Right renal pelvis (tissue), 4 donors: ENCODE measurements around the gene LEFTY2. TPM values are rescaled to one million over a fixed set of nuclear protein-coding genes. Genes with fewer than 3 reads are reported as not detected.
A peak's percentile ranks its signal among the peaks of the same experiment; 100 is the strongest.
"Not testable (repeated sequence)": the region's sequence is repeated elsewhere in the genome, so short reads cannot be mapped to it uniquely, and the experiment has no call there.

Experiments
- DNase-seq, 4 donors: peaks; one replicate each; pipeline ENCODE4 v3.0.0-alpha.2; 2013; ENCODE audit warnings: low read depth in 4 of 4, low spot score in 3 of 4, missing footprints in 1 of 4
- polyA plus RNA-seq, 4 donors: library from polyadenylated mRNA; unstranded; fragments of 120-200 nt; gene quantifications; one replicate each; pipeline ENCODE4 v1.2.1, GENCODE V29; 2013; ENCODE audit not compliant: insufficient read length in 4 of 4

LEFTY2 gene, protein sequence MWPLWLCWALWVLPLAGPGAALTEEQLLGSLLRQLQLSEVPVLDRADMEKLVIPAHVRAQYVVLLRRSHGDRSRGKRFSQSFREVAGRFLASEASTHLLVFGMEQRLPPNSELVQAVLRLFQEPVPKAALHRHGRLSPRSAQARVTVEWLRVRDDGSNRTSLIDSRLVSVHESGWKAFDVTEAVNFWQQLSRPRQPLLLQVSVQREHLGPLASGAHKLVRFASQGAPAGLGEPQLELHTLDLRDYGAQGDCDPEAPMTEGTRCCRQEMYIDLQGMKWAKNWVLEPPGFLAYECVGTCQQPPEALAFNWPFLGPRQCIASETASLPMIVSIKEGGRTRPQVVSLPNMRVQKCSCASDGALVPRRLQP
- polyA plus RNA-seq, result 1 to 10 TPM in 3 of 4 donors, under 1 TPM in 1; 0.91 to 2.2 (median 1.4) TPM

DNA sequence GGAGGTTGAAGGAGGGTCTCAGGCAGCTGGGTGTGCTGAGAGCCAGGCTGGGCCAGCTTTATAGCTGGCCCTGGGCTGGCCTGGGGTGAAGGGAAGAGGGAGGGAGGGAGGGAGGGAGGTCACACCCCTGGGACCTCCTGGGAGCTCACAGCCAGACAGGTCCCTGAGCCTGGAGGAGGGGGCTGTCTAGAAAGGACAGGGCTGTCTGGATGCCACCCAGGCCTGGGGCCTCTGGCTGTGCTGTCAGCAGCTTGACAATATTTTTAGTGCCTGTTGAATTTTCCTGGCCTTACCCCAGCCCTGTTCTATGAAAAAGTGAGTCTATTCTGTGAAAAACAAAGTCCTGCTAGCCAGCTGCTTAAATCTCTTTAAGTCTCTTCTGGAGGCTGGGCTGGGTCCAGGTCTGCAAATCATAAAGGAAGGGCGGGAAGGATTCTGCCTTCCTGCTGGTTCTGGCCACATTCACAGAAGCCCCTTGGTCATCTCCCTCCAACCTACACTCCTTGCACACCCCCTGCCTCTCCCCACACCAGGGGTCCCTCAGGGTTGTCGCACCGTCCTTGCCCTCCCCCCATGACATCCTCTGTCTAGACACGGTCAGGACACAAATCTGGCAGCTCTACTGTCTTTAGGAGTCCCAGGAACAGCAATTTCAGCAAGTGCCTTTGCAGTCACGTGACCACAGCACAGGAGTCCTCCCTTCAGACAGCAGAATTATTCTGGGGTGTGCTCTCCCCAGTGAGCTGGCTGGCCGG lies at the start of gene LEFTY2:
TSS of gene LEFTY2 (minus strand) at position 34 of the 755 bp plus-strand sequence. CDS start 80 bp downstream, outside the sequence.
- no peak for DNase-seq

DNA sequence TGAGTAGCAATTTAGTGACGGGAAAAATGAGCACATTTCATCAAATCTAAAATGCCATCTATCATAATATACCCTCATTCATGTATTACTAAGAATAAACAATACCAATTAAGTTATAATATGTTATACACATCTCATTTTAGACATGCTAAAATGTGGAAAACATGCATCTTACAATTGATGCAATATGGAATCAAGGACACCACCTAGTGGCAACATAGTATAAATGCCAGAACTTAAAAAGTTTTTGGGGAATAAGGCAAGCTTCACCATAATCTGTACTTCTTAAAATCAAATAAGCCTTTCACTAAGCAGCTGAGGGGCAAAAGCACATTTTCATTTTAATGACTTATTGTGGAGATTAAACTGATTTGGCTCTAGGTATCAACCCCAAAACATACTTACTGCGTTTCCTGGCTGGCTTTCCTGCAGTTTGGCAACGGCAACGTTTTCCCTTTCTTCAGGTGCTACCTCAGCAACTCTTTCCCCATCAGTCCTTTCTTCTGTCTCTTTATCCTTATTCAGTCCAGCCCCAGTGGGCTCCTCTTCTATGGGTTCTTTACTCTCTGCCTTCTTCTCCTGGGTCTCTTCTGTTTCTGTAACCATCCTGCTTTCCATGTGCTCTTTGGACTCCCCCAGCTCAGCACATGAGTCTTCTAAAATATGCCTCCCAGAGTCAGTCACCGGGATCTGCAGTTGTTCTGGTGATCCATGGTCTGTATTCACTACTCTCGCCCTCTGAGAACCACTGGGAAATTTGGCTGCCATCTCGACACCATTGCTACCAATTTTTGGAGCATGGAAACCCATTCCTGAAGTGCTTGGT lies 46.7 kb upstream of the LEFTY2 start:
- no peak for DNase-seq

DNA sequence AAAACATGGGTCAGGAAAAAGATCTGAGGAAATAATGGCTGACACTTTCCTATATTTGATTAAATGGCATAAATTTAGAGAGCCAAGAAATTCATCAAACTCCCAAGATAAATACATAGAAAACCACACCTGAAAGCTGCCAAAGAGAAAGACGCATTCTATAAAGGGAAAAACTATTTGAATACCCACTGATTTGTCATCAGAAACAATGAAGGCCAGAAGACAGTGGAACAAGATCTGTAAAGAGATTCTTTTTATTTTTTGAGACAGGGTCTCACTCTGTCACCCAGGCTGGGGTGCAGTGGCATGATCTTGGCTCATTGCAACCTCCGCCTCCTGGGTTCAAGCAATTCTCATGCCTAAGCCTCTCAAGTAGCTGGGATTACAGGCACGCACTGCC lies 40.7 kb upstream of the LEFTY2 start:
- DNase-seq, result no peak

DNA sequence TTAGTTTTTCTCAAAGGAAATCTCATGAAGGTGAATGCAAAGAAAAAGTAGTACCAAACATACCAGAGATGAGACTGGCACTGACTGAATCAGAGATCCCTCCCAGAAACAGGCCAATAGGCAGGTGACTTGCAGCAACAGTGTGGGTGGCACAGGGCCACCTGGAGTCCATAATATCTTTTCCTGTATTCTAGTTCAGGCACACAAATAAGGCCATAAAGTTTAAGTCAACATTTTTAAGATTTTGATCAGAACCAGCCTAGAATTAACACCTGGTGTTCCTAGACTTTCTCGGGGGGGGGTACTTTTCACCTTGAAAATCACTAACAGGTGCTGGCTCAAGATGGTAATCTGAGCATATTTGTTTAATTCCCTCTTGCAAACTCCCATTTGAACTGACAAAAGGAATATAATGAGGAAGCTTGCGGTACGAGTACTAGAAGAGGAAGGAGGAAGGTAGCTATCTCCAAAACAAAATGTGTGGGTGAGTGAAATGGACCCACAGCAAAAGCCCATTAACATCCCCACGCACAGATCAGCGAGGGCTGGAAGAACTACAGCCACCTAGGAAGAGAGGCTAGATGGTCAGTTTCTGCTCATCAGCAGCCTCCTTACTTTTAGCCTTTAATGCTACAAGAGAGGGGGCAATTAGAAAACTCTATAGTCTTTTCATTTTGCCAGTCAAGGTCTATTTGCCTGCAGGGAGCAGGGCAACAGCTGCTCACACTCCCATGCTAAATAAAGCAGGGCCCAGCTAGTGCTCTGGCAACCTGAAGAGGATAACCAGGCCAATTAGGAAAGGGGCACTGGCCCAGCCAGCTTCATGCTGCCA lies 39.2 kb upstream of the LEFTY2 start:
- DNase-seq, result no peak

DNA sequence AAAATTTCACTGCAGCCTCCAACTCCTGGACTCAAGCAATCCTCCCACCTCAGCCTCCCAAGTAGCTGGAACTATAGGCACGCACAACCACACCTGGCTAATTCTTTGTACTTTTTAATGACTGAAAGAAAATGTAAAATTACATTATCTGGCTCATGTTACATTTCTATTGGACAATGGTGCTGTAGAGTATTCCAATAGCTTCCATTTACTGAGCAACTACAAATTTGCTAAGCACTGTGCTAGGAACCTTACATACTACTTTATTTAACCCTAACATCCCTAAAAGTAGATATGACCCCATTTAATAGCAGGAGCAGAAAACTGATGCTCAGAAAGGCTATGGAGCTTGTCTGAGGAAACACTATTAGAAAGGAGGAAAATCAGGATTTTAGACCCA lies 38.4 kb upstream of the LEFTY2 start:
- DNase-seq, result no peak

DNA sequence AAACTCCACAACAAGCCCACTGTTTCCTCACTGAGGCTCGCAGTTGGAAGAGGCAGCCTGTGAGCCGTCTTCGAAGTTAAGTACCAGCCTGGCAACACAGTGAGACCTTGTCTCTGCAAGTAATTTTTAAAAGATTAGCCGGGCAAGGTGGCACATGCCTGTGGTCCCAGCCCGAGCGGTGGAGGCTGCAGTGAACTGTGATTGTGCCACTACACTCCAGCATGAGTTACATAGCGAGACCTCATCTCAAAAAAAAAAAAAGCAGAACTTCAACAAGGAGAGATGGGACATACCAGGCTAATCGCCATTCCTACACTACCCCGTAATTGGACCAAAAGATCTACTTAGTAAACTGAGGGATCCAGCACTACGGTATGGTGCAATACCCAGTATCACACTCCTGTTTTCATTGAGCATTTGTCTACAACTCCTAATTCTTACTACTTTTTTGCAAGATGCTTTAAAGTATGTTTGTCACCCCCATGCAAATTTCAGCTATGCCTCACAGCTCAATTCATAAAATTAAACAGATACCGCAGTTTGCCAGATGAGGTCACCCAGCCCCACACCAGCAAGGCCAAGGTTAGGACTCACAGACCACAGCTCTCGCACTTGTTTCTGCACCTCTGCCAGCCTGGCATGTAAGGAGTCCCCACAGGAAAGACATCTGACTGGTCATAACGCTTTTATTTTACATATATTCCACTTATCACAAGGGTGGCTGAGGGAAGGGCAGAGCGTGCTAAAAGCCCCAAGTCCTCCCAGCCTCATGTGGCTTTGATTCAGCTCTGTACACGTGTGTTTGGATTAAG lies 37.1 kb upstream of the LEFTY2 start:
- no peak for DNase-seq

DNA sequence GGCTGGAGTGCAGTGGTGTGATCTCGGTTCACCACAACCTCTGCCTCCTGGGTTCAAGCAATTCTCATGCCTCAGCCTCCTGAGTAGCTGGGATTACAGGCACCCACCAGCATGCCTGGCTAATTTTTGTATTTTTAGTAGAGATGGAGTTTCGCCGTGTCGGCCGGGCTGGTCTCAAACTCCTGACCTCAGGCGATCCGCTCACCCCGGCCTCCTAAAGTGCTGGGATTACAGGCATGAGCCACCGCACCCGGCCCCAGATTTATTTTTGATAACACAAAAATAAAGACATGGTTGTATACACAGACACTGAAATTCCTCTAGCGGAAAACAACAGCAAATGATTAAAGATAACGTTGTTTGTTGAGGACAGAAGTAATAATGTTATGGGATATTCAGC lies 34.1 kb upstream of the LEFTY2 start:
- not testable (repeated sequence) for DNase-seq

DNA sequence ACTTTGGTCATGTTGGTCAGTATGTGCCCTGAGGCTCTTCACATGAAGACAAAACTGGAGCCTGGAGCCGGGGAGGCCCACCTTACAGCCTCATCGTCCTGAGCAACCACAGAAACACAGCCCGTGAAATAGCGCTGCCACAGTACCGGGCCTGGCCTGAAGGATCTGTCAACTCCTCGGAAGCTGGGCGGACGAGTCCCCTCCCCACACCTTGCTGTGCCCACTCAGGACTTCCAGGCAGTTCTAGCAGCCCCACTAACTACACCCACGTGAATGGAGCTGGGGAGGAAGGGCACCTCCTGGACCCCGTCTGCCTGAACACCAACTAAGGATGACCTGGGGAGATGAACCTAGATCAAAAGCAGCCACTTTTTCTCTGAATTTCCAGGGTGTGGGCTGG lies 33.4 kb upstream of the LEFTY2 start:
- DNase-seq, result no peak

DNA sequence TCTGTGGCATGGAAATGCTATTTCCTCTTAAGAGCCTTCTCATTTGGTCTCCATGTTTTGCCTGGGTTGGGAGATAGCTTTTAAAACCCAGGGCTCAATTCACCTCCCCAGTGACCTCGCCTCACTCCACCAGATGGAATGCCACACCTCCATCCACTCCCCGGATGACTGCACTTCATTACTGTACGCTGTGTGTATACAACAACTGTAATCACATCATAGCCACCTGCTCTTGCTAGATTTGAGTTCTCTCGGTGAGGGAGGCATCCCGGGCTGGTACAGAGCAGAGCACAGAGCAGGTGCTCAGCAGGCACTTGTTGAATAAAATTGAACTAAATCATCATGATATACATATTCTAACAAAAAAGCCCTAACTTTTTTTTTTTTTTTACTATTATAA lies 32.1 kb upstream of the LEFTY2 start:
- DNase-seq, result peak in 3 of 4 donors; percentile 36 to 57 (median 54)

DNA sequence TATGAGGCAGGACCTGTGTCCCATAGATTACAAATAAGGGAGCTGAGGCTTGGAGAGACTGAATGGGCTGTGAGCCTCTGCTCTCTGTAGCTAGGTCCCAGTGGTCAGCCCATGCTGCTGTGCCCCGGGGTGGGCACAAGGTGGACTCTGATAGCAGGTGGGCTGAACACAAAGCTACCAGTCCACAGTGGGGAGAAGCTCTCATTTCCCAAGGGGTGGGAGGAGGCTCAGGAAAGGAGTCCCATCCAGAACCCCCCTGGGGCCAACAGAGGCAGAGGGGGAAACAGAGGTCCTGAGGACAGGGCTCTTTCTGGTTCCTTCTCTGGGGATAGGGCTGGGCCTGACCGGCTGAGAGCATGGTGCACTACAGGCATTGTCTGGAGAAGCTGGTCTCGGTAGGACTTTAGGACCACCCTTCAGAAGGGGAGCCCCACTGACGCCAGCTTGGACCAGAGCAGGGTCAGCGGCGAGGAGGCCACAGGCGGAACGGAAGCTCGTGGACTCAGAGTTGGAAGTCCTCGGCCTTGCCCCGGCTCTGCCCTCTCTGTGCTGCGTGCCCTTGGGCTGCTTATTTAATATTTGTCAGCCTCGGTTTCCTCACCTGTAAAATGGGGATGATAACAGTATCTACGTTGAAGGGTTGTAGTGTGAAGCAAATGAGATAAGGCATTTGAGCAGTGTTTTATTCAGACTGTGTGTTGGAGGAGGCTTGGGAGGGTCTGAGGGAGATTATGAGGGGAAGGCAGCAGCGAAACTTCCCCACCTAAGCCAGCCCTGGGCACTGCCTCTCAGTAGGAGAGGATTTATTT lies 31.5 kb upstream of the LEFTY2 start:
- DNase-seq, result no peak

DNA sequence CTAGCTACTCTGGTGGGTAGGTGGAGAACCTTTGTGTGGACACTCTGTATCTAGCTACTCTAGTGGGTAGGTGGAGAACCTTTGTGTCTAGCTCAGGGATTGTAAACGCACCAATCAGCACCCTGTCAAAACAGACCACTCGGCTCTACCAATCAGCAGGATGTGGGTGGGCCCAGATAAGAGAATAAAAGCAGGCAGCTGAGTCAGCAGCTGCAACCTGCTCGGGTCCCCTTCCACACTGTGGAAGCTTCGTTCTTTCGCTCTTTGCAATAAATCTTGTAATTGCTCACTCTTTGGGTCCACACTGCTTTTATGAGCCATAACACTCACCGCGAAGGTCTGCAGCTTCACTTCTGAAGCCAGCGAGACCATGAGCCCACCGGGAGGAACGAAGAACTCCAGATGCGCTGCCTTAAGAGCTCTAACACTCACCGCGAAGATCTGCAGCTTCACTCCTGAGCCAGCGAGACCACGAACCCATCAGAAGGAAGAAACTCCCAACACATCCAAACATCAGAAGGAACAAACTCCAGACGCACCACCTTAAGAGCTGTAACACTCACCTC lies 29.7 kb upstream of the LEFTY2 start:
- not testable (repeated sequence) for DNase-seq

DNA sequence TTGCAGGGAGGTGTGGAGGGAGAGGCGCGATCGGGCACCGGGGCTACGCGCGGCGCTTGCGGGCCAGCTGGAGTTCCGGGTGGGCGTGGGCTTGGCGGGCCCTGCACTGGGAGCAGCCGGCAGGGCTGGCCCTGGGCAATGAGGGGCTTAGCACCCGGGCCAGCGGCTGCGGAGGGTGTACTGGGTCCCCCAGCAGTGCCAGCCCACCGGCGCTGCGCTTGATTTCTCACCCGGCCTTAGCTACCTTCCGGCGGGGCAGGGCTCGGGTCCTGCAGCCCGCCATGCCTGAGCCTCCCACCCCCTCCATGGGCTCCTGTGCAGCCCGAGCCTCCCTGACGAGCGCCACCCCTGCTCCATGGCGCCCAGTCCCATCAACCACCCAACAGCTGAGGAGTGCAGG lies 28.7 kb upstream of the LEFTY2 start:
- DNase-seq, result not testable (repeated sequence)

DNA sequence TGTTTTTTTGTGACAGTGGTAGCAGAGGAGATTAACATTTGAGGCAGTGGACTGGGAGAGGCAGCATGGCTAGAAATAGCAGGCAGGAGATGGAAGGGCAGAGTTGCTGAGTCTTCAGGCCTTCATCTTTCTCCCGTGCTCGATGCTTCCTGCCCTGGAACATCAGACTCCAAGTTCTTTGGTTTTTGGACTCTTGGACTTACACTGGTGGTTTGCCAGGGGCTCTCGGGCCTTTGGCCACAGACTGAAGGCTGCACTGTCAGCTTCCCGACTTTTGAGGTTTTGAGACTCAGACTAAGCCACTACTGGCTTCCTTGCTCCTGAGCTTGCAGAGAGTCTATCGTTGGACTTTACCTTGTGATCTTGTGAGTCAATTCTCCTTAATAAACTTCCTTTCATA lies 24.2 kb upstream of the LEFTY2 start:
- no peak for DNase-seq

DNA sequence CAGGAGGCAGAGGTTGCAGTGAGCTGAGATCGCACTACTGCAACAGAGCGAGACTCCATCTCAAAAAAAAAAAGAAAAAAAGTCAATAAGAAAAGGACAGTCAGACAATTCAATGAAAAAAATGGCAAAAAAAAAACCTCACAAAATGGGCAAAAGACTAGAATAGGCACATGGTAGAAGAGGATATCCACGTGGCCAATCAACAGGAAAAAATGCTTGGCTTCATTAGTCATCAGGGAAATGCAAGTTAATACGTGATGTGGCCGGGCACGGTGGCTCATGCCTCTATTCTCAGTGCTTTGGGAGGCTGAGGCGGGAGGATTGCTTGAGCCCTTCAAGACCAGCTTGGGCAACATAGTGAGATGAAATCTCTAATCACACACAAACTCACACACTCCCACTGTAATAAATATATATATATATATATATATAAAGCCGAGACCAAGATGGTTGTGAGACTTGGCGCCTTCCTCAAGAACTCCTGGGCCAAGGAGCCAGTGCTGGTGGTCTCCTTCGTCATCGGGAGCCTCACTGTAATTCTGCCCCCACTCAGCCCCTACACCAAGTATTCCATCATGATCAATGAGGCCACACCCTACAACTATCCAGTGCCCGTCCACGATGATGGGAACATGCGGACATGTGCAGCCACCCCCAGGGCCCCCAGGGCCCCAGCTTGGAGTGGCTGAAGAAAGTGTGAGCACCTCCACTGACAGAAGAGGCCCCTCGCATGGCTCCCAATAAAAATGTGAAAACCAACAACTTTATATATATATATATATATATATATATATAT lies 22.9 kb upstream of the LEFTY2 start:
- no peak for DNase-seq

DNA sequence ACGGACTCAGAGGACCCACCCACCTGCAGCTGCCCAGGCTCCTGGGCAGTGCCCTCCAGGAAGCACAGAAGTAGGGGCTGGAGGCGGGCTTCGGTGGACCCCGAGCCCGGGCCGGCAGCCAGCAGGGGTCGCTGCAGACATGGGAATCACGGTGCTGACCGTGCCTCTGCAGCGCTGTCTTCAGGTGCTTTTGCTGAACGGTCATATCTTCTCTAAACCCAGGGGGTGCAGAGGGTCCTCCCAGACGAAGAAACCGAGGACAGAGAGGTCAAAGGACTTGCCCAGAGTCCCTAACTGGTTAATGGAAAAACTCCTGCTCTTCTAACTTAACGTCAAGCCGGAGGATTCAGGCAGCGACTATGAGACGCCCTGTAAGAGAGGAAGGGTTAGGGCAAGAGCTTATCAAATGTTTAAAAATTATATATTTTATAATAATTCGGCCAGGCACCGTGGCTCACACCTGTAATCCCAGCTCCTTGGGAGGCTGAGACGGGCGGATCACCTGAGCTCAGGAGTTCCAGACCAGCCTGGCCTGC lies 21.5 kb upstream of the LEFTY2 start:
- DNase-seq, result peak in 1 of 4 donors; percentile 42

DNA sequence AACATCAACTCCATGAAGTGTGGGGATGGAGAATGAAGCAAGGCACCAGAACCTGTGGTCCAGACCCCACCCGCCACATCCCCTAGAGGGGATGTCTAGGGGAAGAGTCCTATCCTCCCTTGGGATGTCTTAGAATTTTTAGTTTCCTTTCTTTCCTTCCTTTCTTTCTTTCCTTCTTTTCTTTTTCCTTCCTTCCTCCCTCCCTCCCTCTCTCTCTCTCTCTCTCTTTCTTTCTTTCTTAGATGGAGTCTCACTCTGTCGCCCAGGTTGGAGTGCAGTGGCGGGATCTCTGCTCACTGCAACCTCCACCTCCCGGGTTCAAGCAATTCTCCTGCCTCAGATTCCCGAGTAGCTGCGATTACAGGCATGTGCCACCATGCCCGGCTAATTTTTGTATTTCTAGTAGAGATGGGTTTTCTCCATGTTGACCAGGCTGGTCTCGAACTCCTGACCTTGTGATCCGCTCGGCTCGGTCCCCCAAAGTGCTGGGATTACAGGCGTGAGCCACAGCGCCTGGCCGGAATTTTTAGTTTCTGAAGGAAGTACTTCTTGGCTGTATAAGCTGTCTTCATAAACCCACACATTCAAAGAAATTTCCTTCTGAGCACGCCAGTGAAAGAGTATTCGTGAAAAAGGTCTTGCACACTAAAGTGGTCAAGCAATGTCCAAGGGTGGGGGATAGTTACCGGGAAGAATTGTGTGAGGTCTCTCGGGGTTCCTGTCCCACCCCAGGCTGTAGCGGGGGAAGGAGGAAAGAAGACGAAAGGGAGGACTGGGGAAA lies 20.8 kb upstream of the LEFTY2 start:
- DNase-seq, result no peak
